ENCODE data around the gene PARD3. TPM values are rescaled to one million over a fixed set of nuclear protein-coding genes. Genes with fewer than 3 reads are reported as not detected.
"Not testable (repeated sequence)": the region's sequence is repeated elsewhere in the genome, so short reads cannot be mapped to it uniquely, and the experiment has no call there.

Gene PARD3
- total RNA-seq, 1 experiment from 2014 or later, result 51.7 TPM

GRCh38 chr10:34274906-34275305 is 540.2 kb downstream of the PARD3 start:
- peak; percentile 43 for DNase-seq (ENCODE audit: low read depth)

- no peak for DNase-seq (ENCODE audit: low read depth)
These were observed 541.8 kb downstream of the PARD3 start for GRCh38 chr10:34273340-34273739.

- DNase-seq (ENCODE audit: low read depth), result no peak
These were observed 542.8 kb downstream of the PARD3 start for GRCh38 chr10:34272316-34272715.

- not testable (repeated sequence) for DNase-seq (ENCODE audit: low read depth)
These were observed 546.7 kb downstream of the PARD3 start for GRCh38 chr10:34268410-34268809.

- peak; percentile 32 for DNase-seq (ENCODE audit: low read depth)
These were observed 552.1 kb downstream of the PARD3 start for GRCh38 chr10:34262985-34263384.

- no peak for DNase-seq (ENCODE audit: low read depth)
These were observed 554.2 kb downstream of the PARD3 start for GRCh38 chr10:34260904-34261303.

GRCh38 chr10:34256216-34256615 is 558.9 kb downstream of the PARD3 start:
- DNase-seq (ENCODE audit: low read depth), result no peak

- DNase-seq (ENCODE audit: low read depth), result no peak
These were observed 560.1 kb downstream of the PARD3 start for GRCh38 chr10:34255035-34255434.

- peak; percentile 91 for DNase-seq (ENCODE audit: low read depth)
These were observed 560.5 kb downstream of the PARD3 start for GRCh38 chr10:34254596-34254995.

- no peak for DNase-seq (ENCODE audit: low read depth)
These were observed 563.0 kb downstream of the PARD3 start for GRCh38 chr10:34252111-34252510.

- DNase-seq (ENCODE audit: low read depth), result no peak
These were observed 563.9 kb downstream of the PARD3 start for GRCh38 chr10:34251177-34251576.

- no peak for DNase-seq (ENCODE audit: low read depth)
These were observed 564.4 kb downstream of the PARD3 start for GRCh38 chr10:34250722-34251121.

- no peak for DNase-seq (ENCODE audit: low read depth)
These were observed 565.5 kb downstream of the PARD3 start for GRCh38 chr10:34249634-34250033.

- DNase-seq (ENCODE audit: low read depth), result no peak
These were observed 567.5 kb downstream of the PARD3 start for GRCh38 chr10:34247560-34247959.

GRCh38 chr10:34244756-34245484 is 570.2 kb downstream of the PARD3 start:
- no peak for DNase-seq (ENCODE audit: low read depth)

- DNase-seq (ENCODE audit: low read depth), result no peak
These were observed 573.7 kb downstream of the PARD3 start for GRCh38 chr10:34241226-34242000.

- no peak for DNase-seq (ENCODE audit: low read depth)
These were observed 575.1 kb downstream of the PARD3 start for GRCh38 chr10:34240039-34240438.

GRCh38 chr10:34237898-34238455 is 577.1 kb downstream of the PARD3 start:
- no peak for DNase-seq (ENCODE audit: low read depth)

GRCh38 chr10:34236931-34237330 is 578.2 kb downstream of the PARD3 start:
- DNase-seq (ENCODE audit: low read depth), result peak; percentile 77

GRCh38 chr10:34235164-34235832 is 579.8 kb downstream of the PARD3 start:
- DNase-seq (ENCODE audit: low read depth), result peak; percentile 91

GRCh38 chr10:34232481-34232880 is 582.6 kb downstream of the PARD3 start:
- no peak for DNase-seq (ENCODE audit: low read depth)
